Mesenchymal stem cell (in vitro differentiated cells and primary cell): ENCODE measurements around the gene LCLAT1.
A peak's percentile ranks its signal among the peaks of the same experiment; 100 is the strongest.
"Not testable (repeated sequence)": the region's sequence is repeated elsewhere in the genome, so short reads cannot be mapped to it uniquely, and the experiment has no call there.

Source experiments
- DNase-seq: peaks from one replicate; pipeline ENCODE4 v3.0.0-alpha.2; 2013
- H2AFZ ChIP-seq: one replicate; pipeline ENCODE4 v1.6.1; 2013; ENCODE audit warnings: low read depth, mild to moderate bottlenecking, control low read depth, inconsistent platforms, low read length, moderate library complexity
- H2AK5ac ChIP-seq: 2 replicates; pipeline ENCODE4 v1.6.1; 2013; ENCODE audit warnings: low read length, moderate library complexity, mild to moderate bottlenecking, inconsistent platforms; ENCODE audit not compliant: severe bottlenecking
- H2BK120ac ChIP-seq: one replicate; pipeline ENCODE4 v1.6.1; 2013; ENCODE audit warnings: low read depth, mild to moderate bottlenecking, inconsistent platforms, low read length, moderate library complexity
- H2BK12ac ChIP-seq, 2 experiments: one replicate each; pipeline ENCODE4 v1.6.1; 2013; ENCODE audit warnings: inconsistent platforms in 2 of 2, low read length in 2 of 2, mild to moderate bottlenecking in 2 of 2, moderate library complexity in 2 of 2, control low read depth in 1 of 2
- H2BK15ac ChIP-seq: one replicate; pipeline ENCODE4 v1.6.1; 2013; ENCODE audit warnings: mild to moderate bottlenecking, low read depth, inconsistent platforms; ENCODE audit not compliant: poor library complexity, severe bottlenecking
- H2BK5ac ChIP-seq: 2 replicates; pipeline ENCODE4 v1.6.1; 2013; ENCODE audit warnings: low read depth, mild to moderate bottlenecking, low read length, control low read depth, inconsistent platforms; ENCODE audit not compliant: poor library complexity, severe bottlenecking
- H3K14ac ChIP-seq, 2 experiments: one replicate each; pipeline ENCODE4 v1.6.1; 2013; ENCODE audit warnings: inconsistent platforms in 2 of 2, low read length in 2 of 2, control low read depth in 1 of 2, mild to moderate bottlenecking in 1 of 2, moderate library complexity in 1 of 2
- H3K18ac ChIP-seq, 2 experiments: one replicate each; pipeline ENCODE4 v1.6.1; 2013; ENCODE audit warnings: inconsistent platforms in 2 of 2, low read length in 2 of 2, control low read depth in 1 of 2, low read depth in 1 of 2, mild to moderate bottlenecking in 1 of 2
- H3K23ac ChIP-seq, 2 experiments: one replicate each; pipeline ENCODE4 v1.6.1; 2013; ENCODE audit warnings: inconsistent platforms in 2 of 2, low read length in 2 of 2, mild to moderate bottlenecking in 2 of 2, moderate library complexity in 2 of 2, control low read depth in 1 of 2
- H3K27ac ChIP-seq: 2 replicates; pipeline ENCODE4 v1.5.1; 2013; ENCODE audit warnings: mild to moderate bottlenecking, moderate library complexity, low read length, control low read depth, inconsistent platforms; ENCODE audit not compliant: poor library complexity, severe bottlenecking
- H3K27me3 ChIP-seq, 2 experiments: 2 replicates each; pipeline versions ENCODE4 v1.6.1 to v1.7.0; 2013; ENCODE audit warnings: low read length in 2 of 2, mild to moderate bottlenecking in 2 of 2, moderate library complexity in 2 of 2, control low read depth in 1 of 2, inconsistent platforms in 1 of 2; ENCODE audit not compliant: control insufficient read depth in 1 of 2, insufficient read depth in 1 of 2
- H3K36me3 ChIP-seq, 2 experiments: 2 replicates each; pipeline versions ENCODE4 v1.6.1 to v1.7.0; 2013; ENCODE audit warnings: low read length in 2 of 2, control low read depth in 1 of 2, inconsistent platforms in 1 of 2, low read depth in 1 of 2, mild to moderate bottlenecking in 1 of 2; ENCODE audit not compliant: insufficient read depth in 2 of 2, control insufficient read depth in 1 of 2
- H3K4ac ChIP-seq, 2 experiments: one replicate each; pipeline ENCODE4 v1.6.1; 2013; ENCODE audit warnings: inconsistent platforms in 2 of 2, low read length in 2 of 2, mild to moderate bottlenecking in 2 of 2, moderate library complexity in 2 of 2, control low read depth in 1 of 2, low read depth in 1 of 2
- H3K4me1 ChIP-seq: 2 replicates; pipeline ENCODE4 v1.6.1; 2013; ENCODE audit warnings: low read depth, low read length, control low read depth; ENCODE audit not compliant: control insufficient read depth, insufficient read depth
- H3K4me2 ChIP-seq: 2 replicates; pipeline ENCODE4 v1.6.1; 2013; ENCODE audit warnings: low read length, mild to moderate bottlenecking, inconsistent platforms; ENCODE audit not compliant: poor library complexity, severe bottlenecking
- H3K4me3 ChIP-seq, 2 experiments: 2 replicates each; pipeline versions ENCODE4 v1.5.1 to v1.7.0; 2013; ENCODE audit warnings: low read length in 2 of 2, mild to moderate bottlenecking in 2 of 2, control low read depth in 1 of 2, low read depth in 1 of 2; ENCODE audit not compliant: insufficient read depth in 1 of 2
- H3K79me1 ChIP-seq: replicated peaks from 2 replicates; pipeline ENCODE4 v1.6.1; 2013; ENCODE audit warnings: mild to moderate bottlenecking, control low read depth, low read length, inconsistent platforms; ENCODE audit not compliant: poor library complexity, severe bottlenecking
- H3K9ac ChIP-seq: 2 replicates; pipeline ENCODE4 v1.7.0; 2013; ENCODE audit warnings: mild to moderate bottlenecking, low read length, moderate library complexity
- H3K9me3 ChIP-seq: 2 replicates; pipeline ENCODE4 v1.7.0; 2013; ENCODE audit warnings: mild to moderate bottlenecking, low read length; ENCODE audit not compliant: control insufficient read depth
- H4K8ac ChIP-seq: one replicate; pipeline ENCODE4 v1.6.1; 2013; ENCODE audit warnings: inconsistent platforms, mild to moderate bottlenecking, low read length, moderate library complexity
- H4K91ac ChIP-seq: one replicate; pipeline ENCODE4 v1.6.1; 2013; ENCODE audit warnings: mild to moderate bottlenecking, low read length, inconsistent platforms
- WGBS: methylation state at CpG from one replicate; pipeline ENCODE4 v1.1.7; 2013; ENCODE audit warnings: mixed read lengths; 5-methylcytosine and 5-hydroxymethylcytosine counted together

The LCLAT1 gene

DNA sequence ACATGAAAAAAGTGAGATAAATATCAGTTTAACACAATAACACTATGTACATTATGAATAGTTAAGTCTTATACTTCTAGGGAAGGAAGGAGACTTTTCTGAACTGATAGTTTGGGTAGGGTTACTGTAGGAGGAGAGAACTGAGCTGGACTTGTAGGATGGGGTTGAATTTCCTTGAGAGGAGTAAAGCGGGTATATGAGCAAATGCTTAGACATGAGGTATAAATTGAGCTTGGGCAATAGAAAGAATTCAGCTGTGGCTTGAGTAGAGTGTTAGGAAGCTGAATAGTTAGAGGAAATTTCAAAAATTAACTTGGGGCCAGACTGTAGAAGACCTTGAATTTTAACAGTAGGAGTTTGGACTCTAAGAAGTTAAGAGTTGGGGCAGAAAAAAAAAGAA is 45.1 kb downstream of the LCLAT1 start:
- Histone ChIP-seq H3K27ac (no peak overlapping the region), H2AFZ (no peak overlapping the region), H3K14ac (no peak overlapping the region), H3K23ac (no peak overlapping the region), H3K27me3 (no peaks in the 10 kb centered on the region), H3K36me3 (no peaks in the 10 kb centered on the region), H2AK5ac (no peak overlapping the region), H3K79me1 (peaks cover 12% of the 10 kb centered on the region), H3K9ac (no peak overlapping the region), H3K4ac (no peak overlapping the region), H2BK5ac (no peak overlapping the region), H2BK15ac (no peak overlapping the region), H3K9me3 (no peaks in the 10 kb centered on the region), H3K18ac (no peak overlapping the region), H3K4me2 (no peak overlapping the region), H2BK12ac (no peak overlapping the region), H4K91ac (no peak overlapping the region), H4K8ac (no peak overlapping the region), H3K4me3 (no peak overlapping the region), H3K4me1 (peaks cover 3% of the 10 kb centered on the region), H2BK120ac (no peak overlapping the region)
- no peak for DNase-seq
- 95% methylated on average over 1 of the region's 1 CpG for WGBS

DNA sequence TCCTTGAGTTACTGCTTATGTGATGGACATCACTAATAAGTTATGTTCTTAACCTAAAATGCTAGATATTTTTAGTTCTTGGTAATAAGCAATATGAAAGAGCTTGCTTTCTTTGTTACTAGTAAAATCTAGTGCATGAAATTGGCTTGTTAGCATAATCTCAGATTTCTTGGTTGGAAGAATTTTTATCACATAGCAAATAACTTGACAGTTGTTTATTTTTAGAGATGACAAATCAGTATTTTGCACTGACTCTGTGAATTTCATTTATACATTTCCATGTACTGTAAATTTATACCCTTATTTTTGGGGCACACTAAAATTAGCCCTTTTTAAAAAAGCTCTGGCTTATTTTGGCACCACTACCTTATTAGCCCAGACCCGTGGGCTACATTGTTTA is 45.6 kb downstream of the LCLAT1 start:
- peaks cover 12% of the 10 kb centered on the region for H3K79me1 ChIP-seq
- H3K27me3 ChIP-seq = no peaks in the 10 kb centered on the region
- no peak overlapping the region for H3K14ac ChIP-seq
- no peak overlapping the region for H3K27ac ChIP-seq
- no peak for DNase-seq
- no peak overlapping the region for H3K4me2 ChIP-seq
- no peak overlapping the region for H3K9ac ChIP-seq
- no peak overlapping the region for H2AFZ ChIP-seq
- no peak overlapping the region for H3K23ac ChIP-seq
- H2BK15ac ChIP-seq = no peak overlapping the region
- no peak overlapping the region for H2AK5ac ChIP-seq
- no peak overlapping the region for H3K4ac ChIP-seq
- H4K91ac ChIP-seq = no peak overlapping the region
- no peaks in the 10 kb centered on the region for H3K9me3 ChIP-seq
- no peak overlapping the region for H3K4me3 ChIP-seq
- WGBS = 100% methylated on average over 1 of the region's 1 CpG
- no peaks in the 10 kb centered on the region for H3K36me3 ChIP-seq
- H4K8ac ChIP-seq = no peak overlapping the region
- H3K4me1 ChIP-seq = peaks cover 3% of the 10 kb centered on the region
- H3K18ac ChIP-seq = no peak overlapping the region
- H2BK12ac ChIP-seq = no peak overlapping the region
- no peak overlapping the region for H2BK5ac ChIP-seq
- no peak overlapping the region for H2BK120ac ChIP-seq

DNA sequence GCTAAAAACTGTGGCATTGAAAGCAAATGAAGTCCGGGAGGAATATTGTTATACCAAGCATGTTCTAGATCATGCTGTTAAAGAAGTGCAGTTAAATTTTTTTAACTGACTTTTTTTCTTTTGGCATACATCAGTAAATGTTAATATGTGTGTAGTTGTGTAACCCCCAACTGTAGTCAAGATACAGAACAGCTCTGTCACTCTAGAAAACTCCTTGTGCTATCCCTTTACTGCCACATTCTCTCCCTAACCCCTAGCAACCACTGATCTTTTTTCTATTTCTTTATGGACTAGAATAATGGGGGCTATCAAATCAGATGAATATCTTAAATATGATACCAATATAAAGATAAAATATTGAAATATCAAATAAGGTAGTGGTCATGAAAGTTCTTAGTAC is 46.4 kb downstream of the LCLAT1 start:
- Histone ChIP-seq H3K27ac (no peak overlapping the region), H3K9ac (no peak overlapping the region)
- 100% methylated on average over 1 of the region's 1 CpG for WGBS

GRCh38 chr2:30495896-30496295 is 48.9 kb downstream of the LCLAT1 start:
- 98% methylated on average over 1 of the region's 2 CpGs for WGBS
- H2BK12ac ChIP-seq, DNase-seq, H4K8ac ChIP-seq, H3K4me2 ChIP-seq, H3K14ac ChIP-seq, H3K9ac ChIP-seq, H2AFZ ChIP-seq, H2BK15ac ChIP-seq, H3K4ac ChIP-seq, H3K23ac ChIP-seq, H3K36me3 ChIP-seq, H3K4me1 ChIP-seq, H4K91ac ChIP-seq, H2BK5ac ChIP-seq, H3K4me3 ChIP-seq, H2BK120ac ChIP-seq, H3K27ac ChIP-seq, H3K27me3 ChIP-seq: not testable (repeated sequence)
- peak overlapping the region; percentile 80 for H2AK5ac ChIP-seq
- H3K79me1 ChIP-seq = peaks cover 15% of the 10 kb centered on the region
- peaks cover 10% of the 10 kb centered on the region for H3K9me3 ChIP-seq
- peak overlapping the region in 1 of 2 experiments; percentile 12 for H3K18ac ChIP-seq

More for the DNA sequence above, 46.4 kb downstream of the LCLAT1 start:
- Histone ChIP-seq H2AK5ac (no peak overlapping the region), H2BK120ac (no peak overlapping the region), H4K91ac (no peak overlapping the region), H3K23ac (no peak overlapping the region), H3K36me3 (no peaks in the 10 kb centered on the region), H2BK5ac (no peak overlapping the region), H2BK12ac (no peak overlapping the region), H2AFZ (no peak overlapping the region), H3K4ac (no peak overlapping the region), H3K4me2 (no peak overlapping the region), H2BK15ac (no peak overlapping the region), H3K14ac (no peak overlapping the region), H3K79me1 (peaks cover 15% of the 10 kb centered on the region), H3K18ac (no peak overlapping the region), H3K4me1 (peaks cover 1% of the 10 kb centered on the region), H3K27me3 (no peaks in the 10 kb centered on the region), H4K8ac (no peak overlapping the region), H3K9me3 (peaks cover 5% of the 10 kb centered on the region), H3K4me3 (no peak overlapping the region)
- no peak for DNase-seq
